Right atrium auricular region (tissue), 2 donors: ENCODE results near the gene LUZP1. TPM values are rescaled to one million over a fixed set of nuclear protein-coding genes. Genes with fewer than 3 reads are reported as not detected.

Source experiments
- DNase-seq: peaks from one replicate; pipeline ENCODE4 v3.0.0-alpha.2; 2019; ENCODE audit warnings: low spot score
- H3K27ac ChIP-seq, 2 donors: fragments of 200-600 bp; sonication (generic); 1 replicate in 1 of 2; 2 replicates in 1 of 2; pipeline ENCODE4 v1.5.1; 2016 to 2019
- H3K27me3 ChIP-seq, 2 donors: fragments of 200-600 bp; sonication (generic); one replicate each; pipeline versions ENCODE4 v1.5.1 to v1.6.0; 2017 to 2019
- H3K36me3 ChIP-seq: fragments of 200-600 bp; sonication (generic); one replicate; pipeline ENCODE4 v1.5.1; 2016
- H3K4me1 ChIP-seq, 2 donors: fragments of 200-600 bp; sonication (generic); one replicate each; pipeline versions ENCODE4 v1.5.1 to v1.6.0; 2017 to 2019
- H3K4me3 ChIP-seq, 2 donors: fragments of 200-600 bp; sonication (generic); 1 replicate in 1 of 2; 2 replicates in 1 of 2; pipeline ENCODE4 v1.5.1; 2017 to 2019; ENCODE audit warnings: mild to moderate bottlenecking in 1 of 2, moderate library complexity in 1 of 2
- H3K9me3 ChIP-seq, 2 donors: fragments of 200-600 bp; sonication (generic); one replicate each; pipeline ENCODE4 v1.5.1; 2019
- total RNA-seq, 2 donors: library from RNA; depleted of rRNA; stranded (reverse); fragments of >200 nt; gene quantifications; one replicate each; pipeline ENCODE4 v1.1.0, GENCODE V29; 2016
- TF ChIP-seq, protein P1 (sequence below), 2 donors: fragments of 200-600 bp; sonication (generic); IDR thresholded peaks; one replicate each; pipeline ENCODE4 v1.5.1; 2019; ENCODE audit warnings: antibody characterized with exemption in 2 of 2

Gene LUZP1
- total RNA-seq, 2 donors from 2014 or later = 28.7 to 29.3 TPM

DNA sequence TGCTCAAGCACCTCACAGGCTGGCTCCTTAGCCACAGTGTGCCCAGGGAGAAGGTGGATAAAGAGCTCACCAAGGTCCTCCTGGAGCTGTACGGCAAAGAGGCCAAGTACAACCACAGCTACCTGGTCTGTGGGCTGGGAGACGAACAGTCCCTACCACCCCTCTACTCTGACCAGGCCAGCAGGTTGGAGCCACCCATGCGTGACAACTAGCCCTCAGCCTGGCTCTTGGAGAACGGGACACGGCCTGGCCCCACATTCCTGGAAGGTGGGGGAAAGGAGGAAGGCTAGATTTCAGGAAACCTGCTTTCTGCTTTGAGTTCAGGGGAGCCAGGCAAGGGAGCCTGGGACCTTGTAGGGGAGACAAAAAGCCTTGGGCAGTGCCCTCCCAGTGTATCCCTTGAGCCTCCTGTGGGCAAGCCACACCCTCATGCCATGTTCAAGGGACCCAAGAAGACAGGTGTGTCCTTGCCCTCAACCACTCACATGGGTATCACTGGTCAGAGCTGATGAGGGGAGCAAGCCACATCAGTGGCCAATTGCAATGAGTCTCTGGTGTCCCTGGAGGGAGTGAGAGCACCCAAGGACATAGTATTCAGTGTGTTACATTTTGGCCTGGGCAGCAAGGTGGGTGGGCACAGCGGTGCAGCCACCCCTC, 27.6 kb downstream of the LUZP1 start:
- Histone ChIP-seq H3K9me3 (no peaks in the 10 kb centered on the region), H3K4me1 (peaks cover 0 to 25% of the 10 kb centered on the region in 2 donors), H3K27ac (no peak overlapping the region), H3K36me3 (no peaks in the 10 kb centered on the region), H3K4me3 (no peak overlapping the region), H3K27me3 (no peaks in the 10 kb centered on the region)
- TF ChIP-seq, protein P1, sequence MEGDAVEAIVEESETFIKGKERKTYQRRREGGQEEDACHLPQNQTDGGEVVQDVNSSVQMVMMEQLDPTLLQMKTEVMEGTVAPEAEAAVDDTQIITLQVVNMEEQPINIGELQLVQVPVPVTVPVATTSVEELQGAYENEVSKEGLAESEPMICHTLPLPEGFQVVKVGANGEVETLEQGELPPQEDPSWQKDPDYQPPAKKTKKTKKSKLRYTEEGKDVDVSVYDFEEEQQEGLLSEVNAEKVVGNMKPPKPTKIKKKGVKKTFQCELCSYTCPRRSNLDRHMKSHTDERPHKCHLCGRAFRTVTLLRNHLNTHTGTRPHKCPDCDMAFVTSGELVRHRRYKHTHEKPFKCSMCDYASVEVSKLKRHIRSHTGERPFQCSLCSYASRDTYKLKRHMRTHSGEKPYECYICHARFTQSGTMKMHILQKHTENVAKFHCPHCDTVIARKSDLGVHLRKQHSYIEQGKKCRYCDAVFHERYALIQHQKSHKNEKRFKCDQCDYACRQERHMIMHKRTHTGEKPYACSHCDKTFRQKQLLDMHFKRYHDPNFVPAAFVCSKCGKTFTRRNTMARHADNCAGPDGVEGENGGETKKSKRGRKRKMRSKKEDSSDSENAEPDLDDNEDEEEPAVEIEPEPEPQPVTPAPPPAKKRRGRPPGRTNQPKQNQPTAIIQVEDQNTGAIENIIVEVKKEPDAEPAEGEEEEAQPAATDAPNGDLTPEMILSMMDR (IDR thresholded peaks at IDR 0.05) = no peak
- DNase-seq = no peak

GRCh38 chr1:23135268-23135667, 33.4 kb downstream of the LUZP1 start:
- TF ChIP-seq, protein P1 (IDR thresholded peaks at IDR 0.05) = no peak
- Histone ChIP-seq H3K4me3 (no peak overlapping the region), H3K36me3 (no peaks in the 10 kb centered on the region), H3K4me1 (peaks cover 0 to 3% of the 10 kb centered on the region in 2 donors), H3K27me3 (no peaks in the 10 kb centered on the region), H3K27ac (no peak overlapping the region), H3K9me3 (no peaks in the 10 kb centered on the region)
- no peak for DNase-seq

GRCh38 chr1:23134055-23134454, 34.6 kb downstream of the LUZP1 start:
- Histone ChIP-seq H3K27ac (no peak overlapping the region), H3K36me3 (no peaks in the 10 kb centered on the region), H3K4me3 (no peak overlapping the region), H3K9me3 (no peaks in the 10 kb centered on the region), H3K27me3 (no peaks in the 10 kb centered on the region), H3K4me1 (peaks cover 0 to 3% of the 10 kb centered on the region in 2 donors)
- DNase-seq = no peak
- TF ChIP-seq, protein P1 (IDR thresholded peaks at IDR 0.05) = no peak

DNA sequence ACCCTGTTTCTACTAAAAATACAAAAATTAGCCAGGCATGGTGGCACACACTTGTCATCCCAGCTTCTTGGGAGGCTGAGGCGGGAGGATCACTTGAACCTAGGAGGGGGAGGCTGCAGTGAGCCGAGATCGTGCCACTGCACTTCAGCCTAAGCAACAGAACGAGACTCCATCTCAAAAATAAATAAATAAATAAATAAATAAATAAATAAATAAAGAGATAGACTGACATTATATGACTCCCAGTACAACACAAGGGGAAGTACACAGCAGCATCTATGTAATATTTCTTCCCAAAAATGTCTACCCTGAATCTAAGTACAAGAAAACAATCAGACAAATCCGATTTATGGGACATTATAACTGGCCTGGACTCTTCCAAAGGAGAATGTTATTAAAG, 35.1 kb downstream of the LUZP1 start:
- TF ChIP-seq, protein P1 (IDR thresholded peaks at IDR 0.05) = no peak
- Histone ChIP-seq H3K9me3 (no peaks in the 10 kb centered on the region), H3K27me3 (no peaks in the 10 kb centered on the region), H3K4me1 (peaks cover 0 to 3% of the 10 kb centered on the region in 2 donors), H3K27ac (no peak overlapping the region), H3K4me3 (no peak overlapping the region), H3K36me3 (no peaks in the 10 kb centered on the region)
- no peak for DNase-seq

DNA sequence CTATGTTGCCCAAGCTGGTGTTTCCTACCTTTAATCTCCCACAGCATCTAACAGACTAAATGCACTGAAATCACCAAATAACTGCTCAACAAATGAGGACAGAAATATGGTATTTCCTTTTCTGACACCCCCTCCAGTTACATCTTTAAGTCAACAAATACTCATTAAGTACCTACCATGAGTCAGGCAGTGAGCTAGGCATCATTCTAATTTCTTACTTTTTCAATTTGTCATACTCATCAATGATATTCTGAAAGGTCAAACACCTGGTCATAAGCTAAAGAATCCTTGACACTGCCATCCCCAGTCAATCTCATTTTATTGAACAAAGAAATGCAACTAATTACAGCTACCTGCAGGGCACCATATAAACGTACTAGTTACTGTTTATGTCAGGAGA, 36.6 kb downstream of the LUZP1 start:
- H3K4me1 ChIP-seq = peaks cover 0 to 10% of the 10 kb centered on the region in 2 donors
- no peaks in the 10 kb centered on the region for H3K9me3 ChIP-seq
- no peak for DNase-seq
- no peaks in the 10 kb centered on the region for H3K36me3 ChIP-seq
- no peaks in the 10 kb centered on the region for H3K27me3 ChIP-seq
- TF ChIP-seq, protein P1 (IDR thresholded peaks at IDR 0.05) = no peak
- H3K27ac ChIP-seq = no peak overlapping the region
- H3K4me3 ChIP-seq = no peak overlapping the region

GRCh38 chr1:23129846-23130245, 38.8 kb downstream of the LUZP1 start:
- H3K27me3 ChIP-seq = no peaks in the 10 kb centered on the region
- H3K36me3 ChIP-seq = no peaks in the 10 kb centered on the region
- no peak overlapping the region for H3K4me3 ChIP-seq
- H3K9me3 ChIP-seq = no peaks in the 10 kb centered on the region
- TF ChIP-seq, protein P1 (IDR thresholded peaks at IDR 0.05) = no peak
- no peak for DNase-seq
- no peak overlapping the region for H3K27ac ChIP-seq
- H3K4me1 ChIP-seq = peaks cover 0 to 29% of the 10 kb centered on the region in 2 donors
